GM21737 (cell line): ENCODE data around the gene MYZAP.
"Not testable (repeated sequence)": the region's sequence is repeated elsewhere in the genome, so short reads cannot be mapped to it uniquely, and the experiment has no call there.

Experiments
- ATAC-seq: cut with Tn5 transposase; IDR thresholded peaks from one replicate; pipeline ENCODE4 v1.9.1; 2021; ENCODE audit warnings: mild to moderate bottlenecking, moderate library complexity; ENCODE audit not compliant: unreplicated experiment

The MYZAP gene

GRCh38 chr15:57592426-57592825, 722 bp downstream of the MYZAP start:
- no peak for ATAC-seq

- ATAC-seq, result no peak
Observed at GRCh38 chr15:57592836-57593420, 1.2 kb downstream of the MYZAP start.

- no peak for ATAC-seq
Observed at GRCh38 chr15:57594479-57594878, 2.8 kb downstream of the MYZAP start.

GRCh38 chr15:57595011-57595866, 3.5 kb downstream of the MYZAP start:
- ATAC-seq, result no peak

GRCh38 chr15:57596301-57596855, 4.7 kb downstream of the MYZAP start:
- no peak for ATAC-seq

GRCh38 chr15:57596978-57597377, 5.3 kb downstream of the MYZAP start:
- no peak for ATAC-seq

- no peak for ATAC-seq
Observed at GRCh38 chr15:57597431-57597830, 5.7 kb downstream of the MYZAP start.

GRCh38 chr15:57598346-57598745, 6.6 kb downstream of the MYZAP start:
- no peak for ATAC-seq

- no peak for ATAC-seq
Observed at GRCh38 chr15:57599296-57599810, 7.6 kb downstream of the MYZAP start.

- no peak for ATAC-seq
Observed at GRCh38 chr15:57600197-57600596, 8.5 kb downstream of the MYZAP start.

GRCh38 chr15:57604507-57604906, 12.8 kb downstream of the MYZAP start:
- ATAC-seq, result no peak

GRCh38 chr15:57605491-57605890, 13.8 kb downstream of the MYZAP start:
- no peak for ATAC-seq

- ATAC-seq, result no peak
Observed at GRCh38 chr15:57606048-57606447, 14.3 kb downstream of the MYZAP start.

- no peak for ATAC-seq
Observed at GRCh38 chr15:57606816-57607215, 15.1 kb downstream of the MYZAP start.

- ATAC-seq, result no peak
Observed at GRCh38 chr15:57607570-57608000, 15.9 kb downstream of the MYZAP start.

- no peak for ATAC-seq
Observed at GRCh38 chr15:57609805-57610529, 18.3 kb downstream of the MYZAP start.

GRCh38 chr15:57611123-57611522, 19.4 kb downstream of the MYZAP start:
- no peak for ATAC-seq

GRCh38 chr15:57611938-57612337, 20.2 kb downstream of the MYZAP start:
- no peak for ATAC-seq

GRCh38 chr15:57614241-57614640, 22.5 kb downstream of the MYZAP start:
- ATAC-seq, result no peak

GRCh38 chr15:57615951-57616496, 24.3 kb downstream of the MYZAP start:
- ATAC-seq, result not testable (repeated sequence)

- no peak for ATAC-seq
Observed at GRCh38 chr15:57618325-57618724, 26.6 kb downstream of the MYZAP start.
